Mononuclear cell (primary cell): ENCODE results near the gene TSC1. TPM values are rescaled to one million over a fixed set of nuclear protein-coding genes. Genes with fewer than 3 reads are reported as not detected.
"Not testable (repeated sequence)": the region's sequence is repeated elsewhere in the genome, so short reads cannot be mapped to it uniquely, and the experiment has no call there.

Experiments used
- H3K27me3 ChIP-seq: 2 replicates; pipeline ENCODE4 v1.6.0; 2011; ENCODE audit warnings: low read length, control low read depth; ENCODE audit not compliant: insufficient read depth
- H3K4me1 ChIP-seq: 2 replicates; pipeline ENCODE4 v1.5.1; 2011; ENCODE audit warnings: mild to moderate bottlenecking, low read length, control low read depth; ENCODE audit not compliant: insufficient read depth
- H3K4me3 ChIP-seq: 2 replicates; pipeline ENCODE4 v1.5.1; 2011; ENCODE audit warnings: mild to moderate bottlenecking, low read length, moderate library complexity
- H3K9me3 ChIP-seq: 2 replicates; pipeline ENCODE4 v1.5.1; 2011; ENCODE audit warnings: low read depth, mild to moderate bottlenecking, control low read depth, low read length
- total RNA-seq: library from RNA; depleted of rRNA; stranded (reverse); fragments of >200 nt; gene quantifications from one replicate; pipeline ENCODE4 v1.2.3, GENCODE V29; 2012

TSC1 gene
- total RNA-seq, 1 donor = 48.5 TPM

- peaks cover 15% of the 10 kb centered on the region for H3K27me3 ChIP-seq
- H3K9me3 ChIP-seq = no peaks in the 10 kb centered on the region
- H3K4me3 ChIP-seq = no peak overlapping the region
- peaks cover 10% of the 10 kb centered on the region for H3K4me1 ChIP-seq
Measured at GRCh38 chr9:132984202-132985070, 40.0 kb upstream of the TSC1 start.

DNA sequence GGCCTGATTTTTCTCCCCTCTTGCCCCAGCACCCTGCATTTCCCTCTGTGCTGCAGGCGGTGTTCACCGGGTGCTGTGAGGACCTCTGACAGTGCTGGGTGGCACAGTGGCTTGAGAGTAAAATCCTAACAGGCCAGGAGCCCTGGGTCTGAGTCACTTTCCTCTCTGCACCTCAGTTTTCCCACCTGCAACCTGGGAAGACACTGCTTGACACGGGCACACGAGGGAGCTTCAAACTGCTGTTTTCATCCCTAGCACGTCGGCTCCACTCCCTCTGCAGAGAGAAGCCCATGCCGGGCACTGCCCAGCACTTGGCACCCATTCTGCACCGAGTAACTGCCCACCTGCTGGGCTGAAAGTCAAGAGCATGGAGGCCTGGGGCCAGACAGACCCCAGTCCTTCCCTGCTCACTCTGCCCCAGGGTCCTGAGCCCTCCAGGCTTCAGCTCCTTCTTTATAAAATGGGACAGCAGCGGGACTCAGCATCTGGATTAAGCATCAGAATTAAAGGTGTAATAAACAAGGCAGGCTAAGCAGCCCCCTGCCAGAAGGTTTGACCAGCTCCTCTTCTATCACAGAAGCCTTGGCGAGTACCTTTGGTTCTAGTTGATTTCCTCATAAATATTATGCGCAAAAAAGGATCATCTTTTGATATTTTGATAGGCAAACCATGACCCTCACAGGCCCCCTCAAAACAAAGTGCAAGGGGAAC is 39.2 kb upstream of the TSC1 start:
- Histone ChIP-seq H3K4me3 (no peak overlapping the region), H3K9me3 (no peaks in the 10 kb centered on the region), H3K27me3 (peaks cover 23% of the 10 kb centered on the region), H3K4me1 (peaks cover 14% of the 10 kb centered on the region)

GRCh38 chr9:132982458-132982857 is 38.0 kb upstream of the TSC1 start:
- H3K27me3 ChIP-seq = peaks cover 29% of the 10 kb centered on the region
- no peak overlapping the region for H3K4me3 ChIP-seq
- no peaks in the 10 kb centered on the region for H3K9me3 ChIP-seq
- peaks cover 24% of the 10 kb centered on the region for H3K4me1 ChIP-seq

GRCh38 chr9:132980157-132980556 is 35.7 kb upstream of the TSC1 start:
- Histone ChIP-seq H3K9me3 (no peaks in the 10 kb centered on the region), H3K4me3 (no peak overlapping the region), H3K27me3 (peaks cover 29% of the 10 kb centered on the region), H3K4me1 (peaks cover 24% of the 10 kb centered on the region)

GRCh38 chr9:132978451-132979131 is 34.2 kb upstream of the TSC1 start, which contains the start of gene GFI1B:
TSS of gene GFI1B (plus strand) at chr9:132978694. CDS start at chr9:132986679, 7,985 bp downstream.
- Histone ChIP-seq H3K9me3 (no peaks in the 10 kb centered on the region), H3K4me1 (peaks cover 24% of the 10 kb centered on the region), H3K27me3 (peaks cover 29% of the 10 kb centered on the region), H3K4me3 (peak within 1 kb of the TSS; percentile 10)

DNA sequence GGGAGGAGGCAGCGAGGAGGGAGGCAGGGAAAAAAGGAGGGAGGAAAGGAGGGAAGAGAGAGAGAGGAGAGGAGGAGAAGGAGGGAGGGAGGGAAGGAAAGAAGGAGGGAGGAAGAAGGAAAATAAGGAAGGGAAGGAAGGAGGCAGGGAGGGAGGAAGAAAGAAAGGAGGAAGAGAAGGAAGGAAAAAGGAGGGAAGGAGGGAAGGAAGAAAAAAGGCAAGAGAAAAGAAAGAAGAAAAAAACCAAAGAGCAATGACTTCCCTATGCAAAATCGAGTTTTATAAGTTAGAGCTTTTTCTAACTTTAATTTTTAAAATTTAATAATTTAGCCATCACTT is 33.7 kb upstream of the TSC1 start:
- H3K9me3 ChIP-seq = no peaks in the 10 kb centered on the region
- H3K27me3 ChIP-seq = peaks cover 29% of the 10 kb centered on the region
- no peak overlapping the region for H3K4me3 ChIP-seq
- H3K4me1 ChIP-seq = peaks cover 24% of the 10 kb centered on the region

DNA sequence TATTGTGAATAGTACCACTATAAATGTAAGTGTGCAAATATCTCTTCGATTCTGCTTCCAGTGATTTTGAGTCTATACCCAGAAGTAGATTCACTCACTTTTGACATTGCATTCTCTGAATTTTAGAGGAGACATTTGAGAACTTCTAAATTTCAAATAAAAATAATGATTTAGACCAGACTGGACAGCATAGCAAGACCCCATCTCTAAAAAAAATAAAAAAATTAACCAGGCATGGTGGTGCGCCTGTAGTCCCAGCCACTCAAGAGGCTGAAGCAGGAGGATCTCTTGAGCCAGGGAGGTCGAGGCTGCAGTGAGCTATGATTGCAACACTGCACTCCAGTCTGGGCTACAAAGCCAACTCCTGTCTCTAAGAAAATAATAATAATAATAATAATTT is 32.2 kb upstream of the TSC1 start:
- H3K4me1 ChIP-seq = peaks cover 20% of the 10 kb centered on the region

DNA sequence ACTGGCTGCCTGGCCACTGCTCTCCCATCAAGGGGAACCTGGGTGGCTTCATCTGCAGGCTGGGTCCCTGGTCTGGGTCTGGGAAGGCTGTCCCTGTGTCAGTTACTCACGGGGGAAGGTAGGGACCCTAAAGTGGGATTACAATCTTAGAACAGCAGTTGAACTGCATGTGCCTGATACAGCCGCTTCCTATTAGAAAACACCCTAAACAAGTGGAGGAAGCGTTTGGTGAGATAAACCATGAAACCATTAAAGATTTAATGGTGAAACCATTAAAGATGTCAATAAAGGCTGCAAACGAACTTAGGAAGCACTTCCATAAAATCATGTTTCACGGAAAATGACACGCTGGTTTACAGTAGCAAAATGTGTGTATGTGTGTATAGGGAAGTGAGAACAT is 31.5 kb upstream of the TSC1 start:
- Histone ChIP-seq H3K27me3 (peaks cover 29% of the 10 kb centered on the region), H3K4me1 (peaks cover 20% of the 10 kb centered on the region), H3K9me3 (no peaks in the 10 kb centered on the region), H3K4me3 (no peak overlapping the region)

More for the DNA sequence above, 32.2 kb upstream of the TSC1 start:
- H3K9me3 ChIP-seq = no peaks in the 10 kb centered on the region
- H3K4me3 ChIP-seq = no peak overlapping the region
- peaks cover 29% of the 10 kb centered on the region for H3K27me3 ChIP-seq

DNA sequence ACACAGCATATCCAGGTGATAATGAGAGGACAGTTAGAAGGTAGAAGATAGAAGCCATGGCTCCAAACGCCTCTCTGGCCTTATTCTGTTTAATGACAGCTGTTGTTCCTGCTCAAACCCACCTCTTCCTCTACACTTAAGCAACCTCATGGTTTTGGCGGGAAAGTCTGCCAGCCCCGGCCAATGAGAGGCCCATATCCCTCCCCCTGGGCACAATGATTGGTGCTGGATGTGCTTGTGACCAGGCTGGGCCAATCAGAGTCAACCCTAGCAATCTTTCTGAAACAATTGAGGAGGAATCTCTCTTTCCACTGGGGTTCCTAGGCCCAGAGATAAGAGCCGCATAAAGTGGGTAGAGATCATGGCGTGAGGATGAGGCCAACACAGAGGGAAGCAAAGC is 29.3 kb upstream of the TSC1 start:
- no peaks in the 10 kb centered on the region for H3K9me3 ChIP-seq
- peaks cover 17% of the 10 kb centered on the region for H3K4me1 ChIP-seq
- H3K4me3 ChIP-seq = no peak overlapping the region
- peaks cover 7% of the 10 kb centered on the region for H3K27me3 ChIP-seq

DNA sequence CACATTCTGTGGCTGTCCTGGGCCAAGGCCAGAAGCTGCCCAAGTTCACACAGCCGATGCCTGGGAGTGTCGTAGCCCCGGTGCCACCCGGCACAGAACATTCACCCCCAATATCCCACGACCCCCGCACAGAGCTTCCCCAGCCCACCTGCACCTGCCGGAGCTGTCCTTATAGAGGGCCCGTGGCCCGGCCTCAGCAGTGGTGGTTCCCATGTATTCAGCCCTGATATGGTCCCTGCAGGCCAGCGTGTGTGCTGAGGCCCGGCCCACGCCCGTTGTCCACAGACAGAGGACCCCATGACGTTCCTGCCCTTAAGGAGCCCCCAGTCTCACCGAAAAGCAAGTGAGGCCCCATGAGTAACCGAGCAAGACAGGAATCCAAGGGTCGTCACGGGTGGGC is 28.8 kb upstream of the TSC1 start:
- H3K27me3 ChIP-seq = peaks cover 2% of the 10 kb centered on the region
- no peak overlapping the region for H3K4me3 ChIP-seq
- peaks cover 12% of the 10 kb centered on the region for H3K4me1 ChIP-seq
- H3K9me3 ChIP-seq = no peaks in the 10 kb centered on the region

DNA sequence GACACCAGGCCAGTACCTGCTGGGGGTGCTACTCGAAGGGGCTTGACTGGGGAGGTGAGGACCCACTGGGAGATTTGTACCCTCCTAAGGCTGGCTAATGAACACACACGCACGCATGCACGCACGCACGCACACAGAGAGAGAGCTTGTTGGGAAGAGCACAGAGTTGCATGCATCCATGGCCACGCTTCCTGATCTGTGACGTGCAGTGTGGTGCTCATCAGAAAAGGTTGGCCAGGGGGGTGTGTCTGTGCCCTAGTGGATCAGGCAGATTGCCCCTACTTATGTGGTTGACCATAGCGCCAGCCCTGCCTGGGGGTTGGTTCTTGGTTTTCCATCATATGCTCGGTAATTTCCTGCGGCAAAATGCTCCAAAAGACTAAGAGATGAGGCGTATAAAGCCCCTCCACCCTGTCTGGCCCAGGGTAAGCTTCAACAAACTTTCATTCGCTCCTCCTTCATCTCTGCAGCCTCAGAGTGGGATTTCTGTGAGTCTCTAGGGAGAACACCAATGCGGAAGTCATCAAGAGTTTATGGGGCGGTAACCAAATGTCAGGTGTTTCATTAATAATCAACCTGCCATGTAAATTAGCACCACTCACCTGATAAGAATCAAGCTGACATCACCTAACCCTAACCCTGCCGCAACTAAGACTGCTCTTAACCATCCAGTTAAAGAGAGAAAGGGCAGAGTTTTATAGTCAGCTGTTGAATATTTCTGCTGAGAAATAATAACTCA is 26.1 kb upstream of the TSC1 start:
- no peak overlapping the region for H3K4me3 ChIP-seq

DNA sequence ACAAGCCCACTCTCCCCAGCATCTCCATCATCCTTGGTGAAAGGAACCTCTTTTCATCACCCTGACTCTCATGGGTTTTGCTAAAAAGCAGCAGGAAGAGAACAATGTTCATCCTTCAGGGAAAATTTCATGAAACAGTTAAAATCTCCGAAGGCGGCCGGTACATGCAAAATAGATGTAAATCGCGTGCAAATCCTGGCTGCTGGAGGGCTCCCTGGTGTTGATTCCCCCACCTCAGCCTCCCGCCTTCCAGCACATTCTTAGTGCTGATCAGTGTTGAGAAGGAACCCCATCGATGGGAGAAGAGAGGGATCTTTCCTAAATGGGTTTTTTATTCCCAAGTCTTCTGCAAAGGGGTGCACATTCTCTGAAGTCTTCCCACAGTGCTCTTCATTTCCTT is 25.4 kb upstream of the TSC1 start:
- Histone ChIP-seq H3K4me3 (no peak overlapping the region), H3K4me1 (peaks cover 6% of the 10 kb centered on the region), H3K9me3 (no peaks in the 10 kb centered on the region), H3K27me3 (no peaks in the 10 kb centered on the region)

More for the DNA sequence above, 26.1 kb upstream of the TSC1 start:
- Histone ChIP-seq H3K4me1 (peaks cover 6% of the 10 kb centered on the region), H3K27me3 (no peaks in the 10 kb centered on the region), H3K9me3 (no peaks in the 10 kb centered on the region)

DNA sequence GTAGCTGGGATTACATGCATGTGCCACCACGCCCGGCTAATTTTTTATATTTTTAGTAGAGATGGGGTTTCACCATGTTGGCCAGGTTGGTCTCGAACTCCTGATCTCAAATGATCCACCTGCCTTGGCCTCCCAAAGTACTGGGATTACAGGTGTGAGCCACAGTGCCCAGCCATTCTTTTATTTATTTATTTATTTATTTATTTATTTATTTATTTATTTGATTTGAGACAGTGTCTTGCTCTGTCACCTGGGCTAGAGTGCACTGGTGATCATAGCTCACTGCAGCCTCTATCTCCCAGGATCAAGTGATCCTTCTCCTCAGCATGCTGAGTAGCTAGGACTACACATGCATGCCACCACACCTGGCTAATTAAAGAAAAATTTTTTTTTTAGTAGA is 23.5 kb upstream of the TSC1 start:
- not testable (repeated sequence) for H3K27me3 ChIP-seq, H3K4me1 ChIP-seq, H3K9me3 ChIP-seq, H3K4me3 ChIP-seq

- no peak overlapping the region for H3K4me3 ChIP-seq
- no peaks in the 10 kb centered on the region for H3K4me1 ChIP-seq
- H3K27me3 ChIP-seq = no peaks in the 10 kb centered on the region
- no peaks in the 10 kb centered on the region for H3K9me3 ChIP-seq
Measured at GRCh38 chr9:132965478-132965877, 21.1 kb upstream of the TSC1 start.

- H3K4me3 ChIP-seq = no peak overlapping the region
- H3K9me3 ChIP-seq = no peaks in the 10 kb centered on the region
- H3K4me1 ChIP-seq = no peaks in the 10 kb centered on the region
- no peaks in the 10 kb centered on the region for H3K27me3 ChIP-seq
Measured at GRCh38 chr9:132961002-132961401, 16.6 kb upstream of the TSC1 start.
